Mesothelial cell of epicardium (in vitro differentiated cells): Measurements from ENCODE around the gene ST6GAL1. TPM values are rescaled to one million over a fixed set of nuclear protein-coding genes. Genes with fewer than 3 reads are reported as not detected.

ENCODE experiments used
- DNase-seq, 2 experiments: peaks; one replicate each; pipeline ENCODE4 v3.0.0; 2021; ENCODE audit warnings: low spot score in 2 of 2; ENCODE audit not compliant: unreplicated experiment in 2 of 2
- H3K27ac Mint-ChIP-seq: 2 replicates; pipeline ENCODE4 v1.8.0; 2021; ENCODE audit warnings: mixed read lengths
- H3K27me3 Mint-ChIP-seq: 2 replicates; pipeline ENCODE4 v1.8.0; 2021; ENCODE audit warnings: low read depth, mixed read lengths
- H3K36me3 Mint-ChIP-seq: 2 replicates; pipeline ENCODE4 v1.8.0; 2021; ENCODE audit warnings: mixed read lengths
- H3K4me1 Mint-ChIP-seq: 2 replicates; pipeline ENCODE4 v1.8.0; 2021; ENCODE audit warnings: mixed read lengths
- H3K4me3 Mint-ChIP-seq: 2 replicates; pipeline ENCODE4 v1.8.0; 2021; ENCODE audit warnings: mild to moderate bottlenecking, moderate library complexity, mixed read lengths
- H3K9me3 Mint-ChIP-seq: 2 replicates; pipeline ENCODE4 v1.8.0; 2021; ENCODE audit warnings: mixed read lengths
- total RNA-seq: library from RNA; stranded (reverse); gene quantifications from 3 replicates; pipeline ENCODE4 v1.2.1, GENCODE V29; 2021
- TF ChIP-seq, protein P1 (sequence below): fragments of 200-600 bp; sonication (generic); IDR thresholded peaks from one replicate; pipeline ENCODE4 v1.5.0; 2021; ENCODE audit warnings: antibody characterized with exemption; ENCODE audit not compliant: unreplicated experiment

The ST6GAL1 gene
- total RNA-seq, 1 donor from 2014 or later, result 50.3 TPM

DNA sequence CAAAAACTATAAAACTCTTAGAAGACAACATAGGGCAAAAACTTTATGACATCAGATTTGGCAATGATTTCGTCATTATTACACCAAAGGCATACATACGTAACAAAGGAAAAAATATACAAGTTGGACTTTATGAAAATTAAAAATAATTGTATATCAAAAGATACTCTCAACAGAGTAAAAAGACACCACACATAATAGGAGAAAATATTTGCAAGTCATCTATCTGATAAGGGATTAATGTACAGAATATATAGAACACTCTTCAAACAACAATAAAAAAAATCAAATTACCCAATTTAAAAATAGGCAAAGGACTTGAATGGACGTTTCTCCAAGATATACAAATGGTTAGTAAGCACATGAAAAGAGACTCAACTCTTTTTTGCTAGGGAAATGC is 131.4 kb downstream of the ST6GAL1 start:
- H3K36me3 Mint-ChIP-seq, result peaks cover 32% of the 10 kb centered on the region
- no peaks in the 10 kb centered on the region for H3K27me3 Mint-ChIP-seq
- H3K4me1 Mint-ChIP-seq, result peaks cover 29% of the 10 kb centered on the region
- TF ChIP-seq, protein P1, sequence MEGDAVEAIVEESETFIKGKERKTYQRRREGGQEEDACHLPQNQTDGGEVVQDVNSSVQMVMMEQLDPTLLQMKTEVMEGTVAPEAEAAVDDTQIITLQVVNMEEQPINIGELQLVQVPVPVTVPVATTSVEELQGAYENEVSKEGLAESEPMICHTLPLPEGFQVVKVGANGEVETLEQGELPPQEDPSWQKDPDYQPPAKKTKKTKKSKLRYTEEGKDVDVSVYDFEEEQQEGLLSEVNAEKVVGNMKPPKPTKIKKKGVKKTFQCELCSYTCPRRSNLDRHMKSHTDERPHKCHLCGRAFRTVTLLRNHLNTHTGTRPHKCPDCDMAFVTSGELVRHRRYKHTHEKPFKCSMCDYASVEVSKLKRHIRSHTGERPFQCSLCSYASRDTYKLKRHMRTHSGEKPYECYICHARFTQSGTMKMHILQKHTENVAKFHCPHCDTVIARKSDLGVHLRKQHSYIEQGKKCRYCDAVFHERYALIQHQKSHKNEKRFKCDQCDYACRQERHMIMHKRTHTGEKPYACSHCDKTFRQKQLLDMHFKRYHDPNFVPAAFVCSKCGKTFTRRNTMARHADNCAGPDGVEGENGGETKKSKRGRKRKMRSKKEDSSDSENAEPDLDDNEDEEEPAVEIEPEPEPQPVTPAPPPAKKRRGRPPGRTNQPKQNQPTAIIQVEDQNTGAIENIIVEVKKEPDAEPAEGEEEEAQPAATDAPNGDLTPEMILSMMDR, result no peak
- peaks cover 10% of the 10 kb centered on the region for H3K9me3 Mint-ChIP-seq
- no peak for DNase-seq
- H3K27ac Mint-ChIP-seq, result no peak overlapping the region
- H3K4me3 Mint-ChIP-seq, result no peak overlapping the region

DNA sequence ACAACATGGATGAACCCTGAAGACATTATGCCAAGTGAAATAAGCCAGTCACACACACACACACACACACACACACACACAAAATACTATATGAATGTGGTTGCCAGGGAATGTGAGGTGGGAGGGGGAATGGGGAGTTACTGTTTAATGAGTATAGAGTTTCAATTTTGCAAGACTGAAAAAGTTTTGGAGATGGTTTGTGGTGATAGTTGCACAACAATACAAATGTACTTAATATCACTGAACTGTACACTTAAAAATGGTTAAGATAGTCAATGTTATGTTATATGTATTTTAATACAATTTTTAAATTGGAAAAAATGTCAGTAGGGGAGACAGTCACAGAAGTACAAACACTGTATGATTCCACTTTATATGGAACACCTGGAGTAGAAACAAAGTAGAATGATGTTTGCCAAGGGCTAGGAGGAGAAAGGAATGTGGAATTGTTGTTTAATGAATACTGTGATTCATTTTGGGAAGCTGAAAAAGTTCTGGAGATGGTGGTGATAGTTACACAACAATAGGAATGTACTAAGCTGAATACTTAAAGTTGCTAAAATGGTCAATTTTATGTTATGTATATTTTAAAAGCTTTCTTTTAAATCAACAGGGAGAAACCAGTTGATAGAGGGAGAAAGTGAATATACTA is 132.3 kb downstream of the ST6GAL1 start:
- Mint-ChIP-seq H3K27me3 (no peaks in the 10 kb centered on the region), H3K27ac (peak overlapping the region; percentile 90), H3K4me3 (no peak overlapping the region), H3K36me3 (peaks cover 23% of the 10 kb centered on the region), H3K4me1 (peaks cover 29% of the 10 kb centered on the region), H3K9me3 (peaks cover 3% of the 10 kb centered on the region)
- TF ChIP-seq, protein P1, result no peak
- DNase-seq, result no peak

GRCh38 chr3:187063286-187064121 is 133.2 kb downstream of the ST6GAL1 start:
- Mint-ChIP-seq H3K36me3 (peaks cover 17% of the 10 kb centered on the region), H3K27ac (peak overlapping the region; percentile 90), H3K4me1 (peaks cover 29% of the 10 kb centered on the region), H3K9me3 (no peaks in the 10 kb centered on the region), H3K27me3 (no peaks in the 10 kb centered on the region), H3K4me3 (no peak overlapping the region)
- DNase-seq, result no peak
- TF ChIP-seq, protein P1, result no peak

DNA sequence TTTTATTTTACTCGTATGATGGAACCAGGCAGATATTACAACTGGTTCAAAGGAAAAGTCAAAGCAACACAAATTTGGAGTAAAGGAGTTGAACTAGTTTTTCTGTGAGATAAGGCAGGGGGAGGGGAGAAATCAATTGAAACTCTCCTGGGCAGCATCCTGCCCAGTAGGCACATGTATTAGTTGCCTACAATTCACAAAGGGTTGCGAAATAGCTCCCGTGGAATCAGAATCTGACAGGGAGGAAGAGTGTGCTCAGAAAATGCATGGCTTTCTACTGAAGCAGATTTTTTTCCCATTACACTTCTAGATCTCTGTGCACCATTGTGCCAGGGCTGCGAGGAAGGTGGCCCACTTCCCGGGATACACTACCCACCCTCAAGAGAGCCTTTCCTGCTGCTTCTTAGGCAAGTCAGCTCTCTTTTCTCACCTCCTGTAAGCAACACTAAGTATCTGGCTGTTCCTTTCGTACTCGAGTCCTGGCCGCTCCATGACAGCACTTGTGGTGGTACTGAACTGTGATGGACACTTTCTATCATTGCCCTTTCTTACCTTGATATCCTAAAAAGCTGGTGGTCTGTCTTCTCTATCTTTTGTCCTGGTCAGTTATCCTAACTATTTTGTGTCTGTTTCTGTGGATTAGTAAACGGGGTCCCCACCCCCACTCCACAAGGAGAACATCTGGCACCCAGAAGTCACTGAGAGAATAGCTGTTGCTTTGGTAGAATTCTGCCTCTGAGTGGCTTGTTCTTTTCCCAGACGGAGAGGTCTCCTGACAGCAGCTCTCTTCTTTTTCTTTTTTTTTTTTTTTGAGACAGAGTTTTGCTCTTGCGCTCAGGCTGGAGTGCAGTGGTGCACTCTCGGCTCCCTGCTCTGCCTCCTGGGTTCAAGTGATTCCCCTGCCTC is 134.1 kb downstream of the ST6GAL1 start:
- peaks cover 29% of the 10 kb centered on the region for H3K4me1 Mint-ChIP-seq
- H3K4me3 Mint-ChIP-seq, result no peak overlapping the region
- peaks cover 2% of the 10 kb centered on the region for H3K9me3 Mint-ChIP-seq
- H3K27me3 Mint-ChIP-seq, result no peaks in the 10 kb centered on the region
- H3K36me3 Mint-ChIP-seq, result peaks cover 11% of the 10 kb centered on the region
- TF ChIP-seq, protein P1, result no peak
- DNase-seq, result no peak
- peak overlapping the region; percentile 66 for H3K27ac Mint-ChIP-seq

- Mint-ChIP-seq H3K27ac (no peak overlapping the region), H3K36me3 (peaks cover 15% of the 10 kb centered on the region), H3K4me3 (no peak overlapping the region), H3K27me3 (no peaks in the 10 kb centered on the region), H3K9me3 (peaks cover 7% of the 10 kb centered on the region), H3K4me1 (peaks cover 29% of the 10 kb centered on the region)
- TF ChIP-seq, protein P1, result no peak
- no peak for DNase-seq
These were observed 136.1 kb downstream of the ST6GAL1 start for GRCh38 chr3:187066228-187066995.
